ENCODE measurements around the gene ZNF827. TPM values are rescaled to one million over a fixed set of nuclear protein-coding genes. Genes with fewer than 3 reads are reported as not detected.

Gene ZNF827
- total and polyA plus RNA-seq, 9 of the 15 experiments (the other 6 are each of a cell fraction or from before 2014, with no cell fraction given), result 0.07 to 0.40 TPM; not detected in 7

DNA sequence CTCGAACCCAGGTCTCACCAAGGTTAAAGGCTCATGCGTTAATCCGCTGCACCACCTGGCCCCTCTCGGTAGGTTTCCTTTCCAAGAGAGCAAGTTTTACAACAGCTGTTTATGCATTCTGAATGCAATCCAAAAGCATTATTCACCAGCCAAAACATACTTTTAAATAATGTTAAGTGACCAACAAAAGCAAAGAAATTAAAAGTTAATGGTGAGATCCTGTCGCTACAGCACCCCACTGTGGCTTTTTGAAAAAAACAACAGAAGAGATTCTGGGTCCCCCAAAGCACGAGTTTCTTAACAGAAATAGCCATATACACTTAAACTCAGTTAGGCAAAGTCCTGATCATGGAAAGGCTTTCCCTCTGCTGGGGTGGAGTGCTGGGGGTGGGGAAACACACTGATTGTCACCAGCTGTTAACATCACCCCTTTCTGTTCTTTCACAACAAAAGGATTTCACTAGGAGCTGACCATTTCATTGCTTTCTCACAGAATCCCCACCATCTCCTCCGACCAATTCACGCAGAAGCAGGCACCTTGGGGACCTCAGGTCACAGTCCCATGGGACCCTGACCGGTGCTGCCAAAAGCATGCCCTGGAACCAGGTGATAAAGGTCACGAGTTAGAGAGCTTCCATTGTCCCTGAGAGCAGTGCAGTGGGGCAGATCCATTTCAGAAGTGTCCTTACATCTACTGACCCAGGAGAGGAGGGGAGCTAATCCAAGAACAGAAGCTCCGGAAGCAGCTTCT is 51.2 kb downstream of the ZNF827 start:
- CTCF ChIA-PET (ENCODE audit: low intra/inter-chr PET ratio), result no interaction called here
- Histone ChIP-seq H4K20me1 (replicated peaks; ENCODE audit: control insufficient read depth, insufficient read depth, low read length) (no peaks in the 10 kb centered on the region), H3K4me1 (replicated peaks in 1 of 2; ENCODE audit: control insufficient read depth in 2 of 2, insufficient read depth in 2 of 2, low read length in 2 of 2) (no peaks in the 10 kb centered on the region), H2AFZ (ENCODE audit: low read depth, low read length) (no peak overlapping the region), H3K4me2 (ENCODE audit: insufficient read depth, low read length) (no peak overlapping the region), H3K27ac (ENCODE audit: extremely low read depth, low read depth, low read length) (no peak overlapping the region), H3K36me3 (ENCODE audit: control insufficient read depth, insufficient read depth, low read length) (no peaks in the 10 kb centered on the region), H3K27me3 (ENCODE audit: control insufficient read depth in 2 of 2, insufficient read depth in 2 of 2, low read length in 2 of 2) (peaks cover 0 to 18% of the 10 kb centered on the region in 2 experiments; a peak in 2 of 5 replicates), H3K79me2 (ENCODE audit: control insufficient read depth, insufficient read depth, low read length) (no peaks in the 10 kb centered on the region), H3K9me3 (replicated peaks; ENCODE audit: control insufficient read depth, insufficient read depth, low read depth, low read length) (no peaks in the 10 kb centered on the region), H3K9me1 (ENCODE audit: control insufficient read depth, insufficient read depth, low read length) (no peaks in the 10 kb centered on the region), H3K4me3 (no peak overlapping the region), H3K9ac (ENCODE audit: insufficient read depth in 1 of 2, low read depth in 2 of 2, low read length in 2 of 2) (no peak overlapping the region)
- FAIRE-seq (no peak), DNase-seq (ENCODE audit: extremely low read depth in 1 of 4, low spot score in 3 of 4) (no peak), ATAC-seq (no peak)
- POLR2A ChIA-PET, result interaction anchor here (0.9 kb wide), 1 partner anchor 9 kb away, joined by 3 read pairs; no protein-coding TSS in a partner anchor
- intact Hi-C loops (cut with micrococcal nuclease), result no loop called here
- TF ChIP-seq CREB3L1 (IDR thresholded peaks at IDR 0.05; ENCODE audit: borderline replicate concordance, low read depth) (no peak), SAFB2 (IDR thresholded peaks at IDR 0.05; ENCODE audit: borderline replicate concordance, low read depth, low read length, severe bottlenecking) (no peak), SNAPC5 (CRISPR knock-in tag; IDR thresholded peaks at IDR 0.05) (no peak), NUFIP1 (IDR thresholded peaks at IDR 0.05; ENCODE audit: partially characterized antibody) (no peak), TBP (optimal IDR thresholded peaks at IDR 0.05; ENCODE audit: low read depth, low read length) (peak; percentile 43), ZNF77 (CRISPR knock-in tag; IDR thresholded peaks at IDR 0.05) (no peak), EGR1 (conservative IDR thresholded peaks at IDR 0.05) (no peak), SRSF3 (IDR thresholded peaks at IDR 0.05; ENCODE audit: insufficient read depth, low read length) (no peak)
- TF ChIP-seq, protein P1, sequence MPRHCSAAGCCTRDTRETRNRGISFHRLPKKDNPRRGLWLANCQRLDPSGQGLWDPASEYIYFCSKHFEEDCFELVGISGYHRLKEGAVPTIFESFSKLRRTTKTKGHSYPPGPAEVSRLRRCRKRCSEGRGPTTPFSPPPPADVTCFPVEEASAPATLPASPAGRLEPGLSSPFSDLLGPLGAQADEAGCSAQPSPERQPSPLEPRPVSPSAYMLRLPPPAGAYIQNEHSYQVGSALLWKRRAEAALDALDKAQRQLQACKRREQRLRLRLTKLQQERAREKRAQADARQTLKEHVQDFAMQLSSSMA (CRISPR knock-in tag; IDR thresholded peaks at IDR 0.05), result no peak
- in situ Hi-C loops (cut with MboI), result no loop called here
- WGBS (ENCODE audit: insufficient coverage, low coverage, missing lambda C conversion rate), result 1% methylated on average over 11 of the region's 11 CpGs
- no TSS peak for BruUV-seq (replicated peaks)

All from K562 (cell line).